Common myeloid progenitor, CD34-positive (primary cell): ENCODE data around the gene ADGRA3.

Experiments used
- CTCF ChIA-PET: fragments of 350-600 bp; sonication (Branson Sonifier 250); formaldehyde crosslinking; loops from one replicate; lab custom pipeline; 2021; ENCODE audit warnings: antibody characterized with exemption; lab: Charles Lee
- POLR2A ChIA-PET: fragments of 350-600 bp; sonication (Branson Sonifier 250); formaldehyde crosslinking; loops from one replicate; lab custom pipeline; 2021; ENCODE audit warnings: antibody characterized with exemption; lab: Charles Lee
- DNase-seq, 3 donors: peaks; one replicate each; pipeline versions ENCODE4 v3.0.0 to v3.0.0-alpha.2; 2013
- H3K27ac ChIP-seq, 2 experiments: 1 replicate in 1 of 2; 2 replicates in 1 of 2; pipeline ENCODE4 v1.7.0; 2013; ENCODE audit warnings: inconsistent platforms in 2 of 2, low read length in 2 of 2, mild to moderate bottlenecking in 2 of 2, low read depth in 1 of 2, moderate library complexity in 1 of 2; ENCODE audit not compliant: severe bottlenecking in 2 of 2, insufficient read depth in 1 of 2, poor library complexity in 1 of 2
- H3K27me3 ChIP-seq, 5 experiments: replicated peaks in 2 of 5; 1 replicate in 3 of 5; 2 replicates in 2 of 5; pipeline versions ENCODE4 v1.6.1 to v1.7.0; 2013; ENCODE audit warnings: low read length in 4 of 5, mild to moderate bottlenecking in 2 of 5, moderate library complexity in 2 of 5, inconsistent platforms in 1 of 5; ENCODE audit not compliant: insufficient read depth in 5 of 5, control insufficient read depth in 4 of 5
- H3K36me3 ChIP-seq, 4 experiments: 1 replicate in 2 of 4; 2 replicates in 2 of 4; pipeline versions ENCODE4 v1.6.1 to v1.7.0; 2013; ENCODE audit warnings: low read length in 3 of 4, control low read depth in 1 of 4, mild to moderate bottlenecking in 1 of 4; ENCODE audit not compliant: control insufficient read depth in 4 of 4, insufficient read depth in 4 of 4
- H3K4me1 ChIP-seq, 4 experiments: 1 replicate in 3 of 4; 2 replicates in 1 of 4; pipeline versions ENCODE4 v1.6.1 to v1.7.1; 2013; ENCODE audit warnings: low read length in 3 of 4, mild to moderate bottlenecking in 3 of 4, control low read depth in 1 of 4, inconsistent platforms in 1 of 4, moderate library complexity in 1 of 4; ENCODE audit not compliant: control insufficient read depth in 4 of 4, insufficient read depth in 4 of 4; ENCODE audit errors: control extremely low read depth in 1 of 4
- H3K4me3 ChIP-seq, 7 experiments: 1 replicate in 4 of 7; 2 replicates in 3 of 7; pipeline versions ENCODE4 v1.5.1 to v1.7.0; 2013; ENCODE audit warnings: mild to moderate bottlenecking in 7 of 7, low read length in 6 of 7, moderate library complexity in 6 of 7, inconsistent platforms in 2 of 7, low read depth in 2 of 7, control low read depth in 1 of 7; ENCODE audit not compliant: insufficient read depth in 4 of 7, control insufficient read depth in 1 of 7; ENCODE audit errors: extremely low read depth in 1 of 7
- H3K9me3 ChIP-seq, 5 experiments: 1 replicate in 4 of 5; 2 replicates in 1 of 5; pipeline versions ENCODE4 v1.6.1 to v1.7.1; 2013; ENCODE audit warnings: low read length in 4 of 5, mild to moderate bottlenecking in 2 of 5, inconsistent platforms in 1 of 5, low read depth in 1 of 5, moderate library complexity in 1 of 5; ENCODE audit not compliant: control insufficient read depth in 4 of 5, insufficient read depth in 2 of 5; ENCODE audit errors: control extremely low read depth in 1 of 5
- WGBS: methylation state at CpG from one replicate; pipeline ENCODE4 v1.1.5; 2013; ENCODE audit not compliant: insufficient coverage; 5-methylcytosine and 5-hydroxymethylcytosine counted together

Gene ADGRA3

DNA sequence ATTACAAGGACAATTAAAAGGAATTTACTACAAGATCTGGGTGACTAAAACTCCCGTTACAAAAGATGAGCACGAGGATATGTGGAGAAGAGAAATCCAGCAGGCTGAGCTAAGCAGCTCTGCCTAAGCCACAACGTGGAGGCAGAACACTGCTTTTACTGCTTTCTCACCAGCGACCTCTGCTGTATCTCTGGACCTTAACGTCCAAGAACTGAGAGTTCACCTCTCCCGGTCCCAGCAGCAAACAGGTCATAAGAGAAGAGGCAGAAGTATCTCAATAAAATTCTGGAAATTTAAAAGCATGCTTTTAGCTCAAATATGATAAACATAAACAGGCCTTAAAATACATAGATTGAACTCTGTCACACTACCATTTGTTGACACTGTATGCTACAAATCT is 81.0 kb downstream of the ADGRA3 start:
- H3K27ac ChIP-seq = no peak overlapping the region
- H3K4me1 ChIP-seq = no peaks in the 10 kb centered on the region
- no peak overlapping the region for H3K4me3 ChIP-seq
- WGBS = 46% methylated on average over 4 of the region's 6 CpGs
- H3K36me3 ChIP-seq = peaks cover 2 to 13% (median 7%) of the 10 kb centered on the region in 4 experiments
- DNase-seq = peak; percentile 32 to 38 (median 37)
- POLR2A ChIA-PET = no interaction called here
- no peaks in the 10 kb centered on the region for H3K9me3 ChIP-seq
- CTCF ChIA-PET = interaction anchor here (1.5 to 1.9 kb wide), 3 partner anchors 11 to 172 kb away, joined by 3 to 10 read pairs (median 6); no protein-coding TSS in a partner anchor
- H3K27me3 ChIP-seq = no peaks in the 10 kb centered on the region

DNA sequence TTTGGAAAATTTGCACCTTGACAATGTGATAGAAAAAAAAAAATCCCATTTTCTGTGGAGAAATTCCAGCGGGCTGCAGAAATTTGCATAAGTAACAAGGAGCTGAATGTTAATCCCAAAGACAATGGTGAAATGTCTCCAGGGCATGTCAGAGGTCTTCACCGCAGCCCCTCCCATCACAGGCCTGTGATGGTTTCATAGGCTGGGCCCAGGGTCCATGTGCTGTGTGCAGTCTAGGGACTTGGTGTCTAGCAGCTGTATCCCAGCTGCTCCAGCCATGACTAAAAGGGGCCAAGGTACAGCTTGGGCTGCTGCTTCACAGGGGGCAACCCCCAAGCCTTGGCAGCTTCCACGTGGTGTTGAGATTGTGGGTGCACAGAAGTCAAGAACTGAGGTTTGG is 85.2 kb downstream of the ADGRA3 start:
- Histone ChIP-seq H3K4me3 (no peak overlapping the region), H3K36me3 (peaks cover 6 to 10% (median 7%) of the 10 kb centered on the region in 4 experiments), H3K27ac (no peak overlapping the region), H3K27me3 (no peaks in the 10 kb centered on the region), H3K9me3 (no peaks in the 10 kb centered on the region), H3K4me1 (no peaks in the 10 kb centered on the region)
- WGBS = 63% methylated on average over 3 of the region's 3 CpGs
- ChIA-PET CTCF (interaction anchor here (1.5 to 1.8 kb wide), 2 partner anchors 20 to 177 kb away, joined by 3 to 4 read pairs; no protein-coding TSS in a partner anchor), POLR2A (no interaction called here)
- DNase-seq = no peak

- 100% methylated on average over 1 of the region's 4 CpGs for WGBS
Observed at GRCh38 chr4:22428441-22428840, 87.4 kb downstream of the ADGRA3 start.

DNA sequence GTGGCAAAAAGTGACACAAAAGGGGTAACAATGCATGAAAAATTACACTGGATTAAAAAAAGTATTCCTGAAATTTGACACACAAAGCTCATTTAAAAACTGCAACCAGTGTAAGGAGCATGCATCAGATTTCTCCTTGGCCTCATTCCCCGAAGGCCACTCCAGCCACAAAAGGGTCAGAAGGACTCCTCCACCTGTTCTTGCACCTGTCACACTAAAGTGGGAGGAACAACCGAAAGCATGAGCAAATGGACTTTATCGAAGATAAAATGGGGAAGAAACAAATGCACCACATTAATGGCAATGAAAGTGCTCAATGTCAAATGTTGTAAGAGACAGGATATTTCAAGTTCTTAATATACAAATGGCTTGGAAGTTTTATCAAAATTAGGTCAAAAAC is 88.2 kb downstream of the ADGRA3 start:
- Histone ChIP-seq H3K27me3 (no peaks in the 10 kb centered on the region), H3K4me3 (no peak overlapping the region), H3K36me3 (peaks cover 7 to 17% (median 11%) of the 10 kb centered on the region in 4 experiments), H3K4me1 (no peaks in the 10 kb centered on the region), H3K27ac (no peak overlapping the region), H3K9me3 (no peaks in the 10 kb centered on the region)
- 80% methylated on average over 1 of the region's 3 CpGs for whole genome bisulfite sequencing
- POLR2A ChIA-PET = no interaction called here
- CTCF ChIA-PET = no interaction called here
- no peak for DNase-seq

More at GRCh38 chr4:22428441-22428840, 87.4 kb downstream of the ADGRA3 start:
- no peaks in the 10 kb centered on the region for H3K4me1 ChIP-seq
- DNase-seq = no peak
- peaks cover 7 to 16% (median 11%) of the 10 kb centered on the region in 4 experiments for H3K36me3 ChIP-seq
- no peak overlapping the region for H3K4me3 ChIP-seq
- CTCF ChIA-PET = interaction anchor here (1.4 kb wide), 1 partner anchor 262 kb away, joined by 3 read pairs; no protein-coding TSS in a partner anchor
- no peaks in the 10 kb centered on the region for H3K9me3 ChIP-seq
- H3K27me3 ChIP-seq = no peaks in the 10 kb centered on the region
- POLR2A ChIA-PET = no interaction called here
- H3K27ac ChIP-seq = no peak overlapping the region

DNA sequence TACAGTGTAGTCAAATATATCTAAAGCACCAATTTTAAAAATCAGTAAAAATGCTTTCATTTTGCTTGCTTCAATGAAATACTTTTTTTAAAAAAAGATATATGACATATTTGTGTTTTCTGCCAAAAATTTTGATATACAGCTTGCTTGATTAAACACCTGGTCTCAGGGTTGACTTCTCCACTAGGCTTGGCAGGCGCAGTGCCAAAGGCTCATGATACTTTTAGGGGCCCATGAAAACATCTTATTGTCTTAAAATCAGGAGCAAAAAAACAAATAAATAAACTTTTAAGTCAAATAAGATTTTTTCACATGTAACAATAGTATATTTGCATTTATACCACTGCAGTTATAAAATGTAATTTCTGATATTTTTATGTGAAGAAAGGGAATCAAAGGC is 95.6 kb downstream of the ADGRA3 start:
- WGBS = no CpG with 5 or more reads among the region's 1 CpG
- ChIA-PET CTCF (interaction anchor here (2.0 kb wide), 1 partner anchor 10 kb away, joined by 8 read pairs; no protein-coding TSS in a partner anchor), POLR2A (no interaction called here)
- peaks cover 2 to 30% (median 13%) of the 10 kb centered on the region in 4 experiments for H3K36me3 ChIP-seq
- no peak overlapping the region for H3K27ac ChIP-seq
- no peaks in the 10 kb centered on the region for H3K9me3 ChIP-seq
- DNase-seq = no peak
- no peaks in the 10 kb centered on the region for H3K27me3 ChIP-seq
- H3K4me3 ChIP-seq = no peak overlapping the region
- peaks cover 0 to 4% (median 0%) of the 10 kb centered on the region in 4 experiments for H3K4me1 ChIP-seq

GRCh38 chr4:22417408-22417807 is 98.5 kb downstream of the ADGRA3 start:
- ChIA-PET CTCF (interaction anchor here (1.1 kb wide), 1 partner anchor 190 kb away, joined by 3 read pairs; no protein-coding TSS in a partner anchor), POLR2A (no interaction called here)
- 96% methylated on average over 3 of the region's 4 CpGs for WGBS
- Histone ChIP-seq H3K4me1 (peaks cover 0 to 4% (median 0%) of the 10 kb centered on the region in 4 experiments), H3K27ac (no peak overlapping the region), H3K27me3 (no peaks in the 10 kb centered on the region), H3K9me3 (no peaks in the 10 kb centered on the region), H3K4me3 (no peak overlapping the region), H3K36me3 (peaks cover 4 to 25% (median 10%) of the 10 kb centered on the region in 4 experiments)
- DNase-seq = no peak

DNA sequence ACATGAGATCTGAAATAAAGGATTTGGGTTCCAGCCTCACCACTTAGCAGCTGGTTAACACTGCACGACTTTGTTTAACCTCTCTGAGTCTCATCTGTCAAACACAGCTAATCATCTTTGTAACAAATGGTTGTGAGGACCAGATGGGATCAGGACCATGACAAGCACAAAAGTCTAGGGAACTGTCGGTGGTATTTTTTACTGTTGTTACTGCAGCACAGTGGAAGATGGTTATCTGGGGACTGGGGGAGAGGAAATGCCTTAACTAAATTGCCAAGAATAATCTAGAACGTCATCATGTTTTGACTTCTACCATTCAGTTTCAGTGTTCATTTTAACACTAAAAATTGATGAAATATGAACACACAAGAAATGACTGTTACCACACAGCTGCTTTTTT is 99.5 kb downstream of the ADGRA3 start:
- CTCF ChIA-PET = interaction anchor here (2.3 kb wide), 1 partner anchor 191 kb away, joined by 6 read pairs; no protein-coding TSS in a partner anchor
- 20% methylated on average over 1 of the region's 3 CpGs for WGBS
- Histone ChIP-seq H3K4me1 (peaks cover 0 to 4% (median 0%) of the 10 kb centered on the region in 4 experiments), H3K36me3 (peaks cover 4 to 22% (median 10%) of the 10 kb centered on the region in 4 experiments), H3K4me3 (no peak overlapping the region), H3K27me3 (no peaks in the 10 kb centered on the region), H3K27ac (no peak overlapping the region), H3K9me3 (no peaks in the 10 kb centered on the region)
- peak in 2 of 3 donors; percentile 40 to 55 for DNase-seq
- POLR2A ChIA-PET = no interaction called here
